Stimulated activated CD8-positive, alpha-beta memory T cell treated with anti-CD3 and anti-CD28 coated beads, Interleukin-4, amount 100 ng/mL, for 4 hours (primary cell): ENCODE data around the gene EID3.

ENCODE experiments used
- DNase-seq, 2 donors: peaks; one replicate each; pipeline ENCODE4 v3.0.0-alpha.2; 2020; ENCODE audit warnings: low read depth in 2 of 2, low spot score in 1 of 2

EID3 gene

GRCh38 chr12:104353012-104353981, 49.8 kb downstream of the EID3 start:
- no peak for DNase-seq

DNA sequence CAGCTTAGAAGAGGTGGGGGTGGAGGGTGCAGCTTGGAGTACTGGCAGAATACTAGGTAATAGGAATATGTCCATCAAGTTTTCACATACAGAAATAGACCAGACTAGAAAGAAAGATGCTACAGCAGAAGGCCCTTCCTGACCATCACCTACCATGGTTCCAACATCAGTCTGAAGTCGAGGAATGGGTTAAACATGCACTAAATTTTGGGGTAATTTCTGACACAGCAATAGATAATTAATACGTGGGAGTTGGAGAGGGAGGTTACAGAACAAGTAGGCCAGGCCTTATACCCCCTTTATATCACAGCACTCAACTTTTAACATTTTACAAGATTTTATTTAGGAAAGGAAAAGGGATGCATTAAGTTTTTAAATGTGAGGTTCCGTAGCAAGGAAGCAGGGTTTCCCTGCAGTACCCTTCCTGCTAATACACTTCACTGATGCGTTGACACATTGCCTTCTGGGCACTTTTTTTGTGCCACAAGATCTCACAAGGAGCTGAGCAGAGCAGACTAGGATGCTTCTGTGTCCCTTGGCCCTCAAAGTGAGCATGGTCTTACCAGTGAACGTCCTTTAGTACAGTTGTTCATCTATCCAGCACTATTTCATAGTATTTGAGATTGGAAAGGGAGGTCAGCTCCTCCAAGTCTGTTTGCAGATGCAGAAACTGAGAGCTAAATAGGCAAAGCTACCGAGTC, 50.8 kb downstream of the EID3 start:
- no peak for DNase-seq
